ENCODE data around the gene VCX3B.
"Not testable (repeated sequence)": the region's sequence is repeated elsewhere in the genome, so short reads cannot be mapped to it uniquely, and the experiment has no call there.

The VCX3B gene

GRCh38 chrX:8464530-8464929 is at the start of gene VCX3B:
Gene VCX3B (plus strand): TSS chrX:8464830. CDS start chrX:8465451, 621 bp downstream.
- not testable (repeated sequence) for H3K4me3 Mint-ChIP-seq; H3K36me3 Mint-ChIP-seq; H3K9me3 Mint-ChIP-seq (ENCODE audit: low read depth); H3K27me3 Mint-ChIP-seq; H3K4me1 Mint-ChIP-seq (ENCODE audit: low read depth); H3K27ac Mint-ChIP-seq

GRCh38 chrX:8418301-8418700 is 46.3 kb upstream of the VCX3B start:
- Mint-ChIP-seq H3K9me3 (ENCODE audit: low read depth) (peaks cover 10% of the 10 kb centered on the region), H3K36me3 (no peaks in the 10 kb centered on the region), H3K4me3 (no peak overlapping the region), H3K27me3 (no peaks in the 10 kb centered on the region), H3K4me1 (ENCODE audit: low read depth) (no peaks in the 10 kb centered on the region), H3K27ac (no peak overlapping the region)

- Mint-ChIP-seq H3K36me3 (no peaks in the 10 kb centered on the region), H3K4me1 (ENCODE audit: low read depth) (no peaks in the 10 kb centered on the region), H3K9me3 (ENCODE audit: low read depth) (peaks cover 2% of the 10 kb centered on the region), H3K27me3 (no peaks in the 10 kb centered on the region), H3K27ac (no peak overlapping the region), H3K4me3 (no peak overlapping the region)
Observed at GRCh38 chrX:8424912-8425311, 39.7 kb upstream of the VCX3B start.

GRCh38 chrX:8429692-8430249 is 34.9 kb upstream of the VCX3B start:
- Mint-ChIP-seq H3K4me1 (ENCODE audit: low read depth) (no peaks in the 10 kb centered on the region), H3K27ac (no peak overlapping the region), H3K4me3 (no peak overlapping the region), H3K36me3 (no peaks in the 10 kb centered on the region), H3K27me3 (no peaks in the 10 kb centered on the region), H3K9me3 (ENCODE audit: low read depth) (no peaks in the 10 kb centered on the region)

- H3K4me3 Mint-ChIP-seq, result no peak overlapping the region
- no peaks in the 10 kb centered on the region for H3K9me3 Mint-ChIP-seq (ENCODE audit: low read depth)
- no peaks in the 10 kb centered on the region for H3K4me1 Mint-ChIP-seq (ENCODE audit: low read depth)
- no peaks in the 10 kb centered on the region for H3K27me3 Mint-ChIP-seq
- H3K27ac Mint-ChIP-seq, result no peak overlapping the region
- H3K36me3 Mint-ChIP-seq, result no peaks in the 10 kb centered on the region
Observed at GRCh38 chrX:8430444-8430843, 34.2 kb upstream of the VCX3B start.

GRCh38 chrX:8432396-8432795 is 32.2 kb upstream of the VCX3B start:
- Mint-ChIP-seq H3K27me3 (no peaks in the 10 kb centered on the region), H3K4me1 (ENCODE audit: low read depth) (no peaks in the 10 kb centered on the region), H3K9me3 (ENCODE audit: low read depth) (no peaks in the 10 kb centered on the region), H3K27ac (no peak overlapping the region), H3K4me3 (no peak overlapping the region), H3K36me3 (no peaks in the 10 kb centered on the region)

- Mint-ChIP-seq H3K4me3 (no peak overlapping the region), H3K27ac (no peak overlapping the region), H3K4me1 (ENCODE audit: low read depth) (no peaks in the 10 kb centered on the region), H3K36me3 (no peaks in the 10 kb centered on the region), H3K27me3 (no peaks in the 10 kb centered on the region), H3K9me3 (ENCODE audit: low read depth) (no peaks in the 10 kb centered on the region)
Observed at GRCh38 chrX:8433109-8434062, 31.2 kb upstream of the VCX3B start.

GRCh38 chrX:8447368-8447767 is 17.3 kb upstream of the VCX3B start:
- H3K36me3 Mint-ChIP-seq, result no peaks in the 10 kb centered on the region
- H3K4me3 Mint-ChIP-seq, result no peak overlapping the region
- H3K9me3 Mint-ChIP-seq (ENCODE audit: low read depth), result peaks cover 5% of the 10 kb centered on the region
- no peaks in the 10 kb centered on the region for H3K4me1 Mint-ChIP-seq (ENCODE audit: low read depth)
- H3K27ac Mint-ChIP-seq, result no peak overlapping the region
- no peaks in the 10 kb centered on the region for H3K27me3 Mint-ChIP-seq

GRCh38 chrX:8452343-8452742 is 12.3 kb upstream of the VCX3B start:
- H3K9me3 Mint-ChIP-seq (ENCODE audit: low read depth); H3K36me3 Mint-ChIP-seq; H3K27me3 Mint-ChIP-seq; H3K4me3 Mint-ChIP-seq; H3K4me1 Mint-ChIP-seq (ENCODE audit: low read depth); H3K27ac Mint-ChIP-seq: not testable (repeated sequence)

GRCh38 chrX:8453611-8454010 is 11.0 kb upstream of the VCX3B start:
- peaks cover 2% of the 10 kb centered on the region for H3K27me3 Mint-ChIP-seq
- H3K36me3 Mint-ChIP-seq, result peaks cover 2% of the 10 kb centered on the region
- H3K9me3 Mint-ChIP-seq (ENCODE audit: low read depth), result peaks cover 5% of the 10 kb centered on the region
- H3K27ac Mint-ChIP-seq, result no peak overlapping the region
- no peak overlapping the region for H3K4me3 Mint-ChIP-seq
- no peaks in the 10 kb centered on the region for H3K4me1 Mint-ChIP-seq (ENCODE audit: low read depth)

GRCh38 chrX:8455557-8455956 is 9.1 kb upstream of the VCX3B start:
- Mint-ChIP-seq H3K27ac (no peak overlapping the region), H3K4me3 (no peak overlapping the region), H3K36me3 (peaks cover 2% of the 10 kb centered on the region), H3K4me1 (ENCODE audit: low read depth) (no peaks in the 10 kb centered on the region), H3K9me3 (ENCODE audit: low read depth) (peaks cover 5% of the 10 kb centered on the region), H3K27me3 (peaks cover 2% of the 10 kb centered on the region)

- Mint-ChIP-seq H3K4me3 (no peak overlapping the region), H3K27me3 (peaks cover 2% of the 10 kb centered on the region), H3K27ac (no peak overlapping the region), H3K9me3 (ENCODE audit: low read depth) (no peaks in the 10 kb centered on the region), H3K4me1 (ENCODE audit: low read depth) (no peaks in the 10 kb centered on the region), H3K36me3 (peaks cover 2% of the 10 kb centered on the region)
Observed at GRCh38 chrX:8462488-8462887, 2.1 kb upstream of the VCX3B start.

- Mint-ChIP-seq H3K27ac (no peak overlapping the region), H3K36me3 (no peaks in the 10 kb centered on the region), H3K27me3 (no peaks in the 10 kb centered on the region), H3K9me3 (ENCODE audit: low read depth) (no peaks in the 10 kb centered on the region), H3K4me1 (ENCODE audit: low read depth) (no peaks in the 10 kb centered on the region), H3K4me3 (no peak overlapping the region)
Observed at GRCh38 chrX:8484360-8484949, 19.8 kb downstream of the VCX3B start.

- H3K9me3 Mint-ChIP-seq (ENCODE audit: low read depth); H3K27me3 Mint-ChIP-seq; H3K4me1 Mint-ChIP-seq (ENCODE audit: low read depth); H3K27ac Mint-ChIP-seq; H3K4me3 Mint-ChIP-seq; H3K36me3 Mint-ChIP-seq: not testable (repeated sequence)
Observed at GRCh38 chrX:8495036-8495435, 30.4 kb downstream of the VCX3B start.

- H3K27ac Mint-ChIP-seq, result no peak overlapping the region
- H3K9me3 Mint-ChIP-seq (ENCODE audit: low read depth), result no peaks in the 10 kb centered on the region
- no peak overlapping the region for H3K4me3 Mint-ChIP-seq
- H3K27me3 Mint-ChIP-seq, result no peaks in the 10 kb centered on the region
- H3K36me3 Mint-ChIP-seq, result no peaks in the 10 kb centered on the region
- no peaks in the 10 kb centered on the region for H3K4me1 Mint-ChIP-seq (ENCODE audit: low read depth)
Observed at GRCh38 chrX:8500203-8500602, 35.6 kb downstream of the VCX3B start.
